H9 (cell line): ENCODE results near the gene ZNF564. TPM values are rescaled to one million over a fixed set of nuclear protein-coding genes. Genes with fewer than 3 reads are reported as not detected.

Experiments
- DNase-seq: peaks from one replicate; pipeline ENCODE4 v3.0.0-alpha.2; 2017
- H2AFZ ChIP-seq: one replicate; pipeline ENCODE4 v1.6.1; 2013; ENCODE audit warnings: mild to moderate bottlenecking, low read length, control low read depth, moderate library complexity
- H2AK5ac ChIP-seq: 2 replicates; pipeline ENCODE4 v1.6.1; 2013; ENCODE audit warnings: low read length, control low read depth, mixed read lengths; ENCODE audit not compliant: insufficient read length
- H2BK120ac ChIP-seq: one replicate; pipeline ENCODE4 v1.6.1; 2013; ENCODE audit warnings: low read depth, mild to moderate bottlenecking, low read length, control low read depth, inconsistent platforms; ENCODE audit not compliant: poor library complexity, severe bottlenecking
- H2BK12ac ChIP-seq: 2 replicates; pipeline ENCODE4 v1.6.1; 2013; ENCODE audit warnings: low read length, control low read depth, mixed read lengths, low read depth; ENCODE audit not compliant: insufficient read length
- H2BK15ac ChIP-seq: 2 replicates; pipeline ENCODE4 v1.6.1; 2013; ENCODE audit warnings: low read depth, low read length, control low read depth
- H2BK20ac ChIP-seq: one replicate; pipeline ENCODE4 v1.6.1; 2013; ENCODE audit warnings: low read depth, mild to moderate bottlenecking, low read length, control low read depth, inconsistent platforms; ENCODE audit not compliant: poor library complexity, severe bottlenecking
- H2BK5ac ChIP-seq: 2 replicates; pipeline ENCODE4 v1.6.1; 2013; ENCODE audit warnings: low read length, control low read depth, mixed read lengths; ENCODE audit not compliant: insufficient read length
- H3K14ac ChIP-seq: 2 replicates; pipeline ENCODE4 v1.6.1; 2013; ENCODE audit warnings: low read length, control low read depth; ENCODE audit not compliant: insufficient read depth
- H3K18ac ChIP-seq: 2 replicates; pipeline ENCODE4 v1.6.1; 2013; ENCODE audit warnings: low read depth, mild to moderate bottlenecking, mixed read lengths, low read length, control low read depth; ENCODE audit not compliant: insufficient read length
- H3K23ac ChIP-seq: 2 replicates; pipeline ENCODE4 v1.6.1; 2013; ENCODE audit warnings: low read length, control low read depth, mixed read lengths, low read depth; ENCODE audit not compliant: insufficient read length
- H3K23me2 ChIP-seq: 2 replicates; pipeline ENCODE4 v1.6.1; 2013; ENCODE audit warnings: low read depth, mild to moderate bottlenecking, mixed read lengths, low read length, control low read depth; ENCODE audit not compliant: insufficient read length, poor library complexity, severe bottlenecking
- H3K27ac ChIP-seq: 2 replicates; pipeline ENCODE4 v1.5.1; 2013; ENCODE audit warnings: low read length, control low read depth, mixed read lengths, low read depth; ENCODE audit not compliant: insufficient read length
- H3K27me3 ChIP-seq: 2 replicates; pipeline ENCODE4 v1.6.1; 2013; ENCODE audit warnings: low read length, control low read depth, inconsistent platforms; ENCODE audit not compliant: insufficient read depth
- H3K4ac ChIP-seq: 2 replicates; pipeline ENCODE4 v1.6.1; 2013; ENCODE audit warnings: low read depth, mild to moderate bottlenecking, control low read depth, inconsistent platforms, low read length, moderate library complexity
- H3K4me1 ChIP-seq: 2 replicates; pipeline ENCODE4 v1.6.1; 2013; ENCODE audit warnings: low read length, control low read depth, inconsistent platforms; ENCODE audit not compliant: insufficient read depth
- H3K4me2 ChIP-seq: 2 replicates; pipeline ENCODE4 v1.6.1; 2013; ENCODE audit warnings: low read length, control low read depth, mixed read lengths; ENCODE audit not compliant: insufficient read length, insufficient read depth
- H3K56ac ChIP-seq: 2 replicates; pipeline ENCODE4 v1.6.1; 2013; ENCODE audit warnings: low read depth, mild to moderate bottlenecking, mixed read lengths, low read length, control low read depth; ENCODE audit not compliant: insufficient read length
- H3K79me1 ChIP-seq: 2 replicates; pipeline ENCODE4 v1.6.1; 2013; ENCODE audit warnings: low read depth, mild to moderate bottlenecking, moderate library complexity, low read length, control low read depth, inconsistent platforms; ENCODE audit not compliant: insufficient read depth, poor library complexity, severe bottlenecking
- H3K79me2 ChIP-seq: 2 replicates; pipeline ENCODE4 v1.6.1; 2013; ENCODE audit warnings: low read length, control low read depth, inconsistent platforms; ENCODE audit not compliant: insufficient read depth
- H3K9ac ChIP-seq: 2 replicates; pipeline ENCODE4 v1.6.1; 2013; ENCODE audit warnings: low read length, control low read depth, mixed read lengths; ENCODE audit not compliant: insufficient read length; ENCODE audit errors: extremely low read depth
- H3K9me3 ChIP-seq: one replicate; pipeline ENCODE4 v1.6.1; 2013; ENCODE audit warnings: low read depth, low read length, inconsistent platforms; ENCODE audit not compliant: control insufficient read depth
- H3T11ph ChIP-seq: one replicate; pipeline ENCODE4 v1.6.1; 2013; ENCODE audit warnings: mild to moderate bottlenecking, low read length, control low read depth, inconsistent platforms
- H4K20me1 ChIP-seq: one replicate; pipeline ENCODE4 v1.6.1; 2013; ENCODE audit not compliant: control insufficient read depth, insufficient read length, insufficient read depth
- H4K5ac ChIP-seq: 2 replicates; pipeline ENCODE4 v1.6.1; 2013; ENCODE audit warnings: low read depth, mild to moderate bottlenecking, mixed read lengths, low read length, control low read depth; ENCODE audit not compliant: insufficient read length
- H4K8ac ChIP-seq: replicated peaks from 2 replicates; pipeline ENCODE4 v1.6.1; 2013; ENCODE audit warnings: low read length, control low read depth, mixed read lengths, low read depth; ENCODE audit not compliant: insufficient read length
- H4K91ac ChIP-seq: 2 replicates; pipeline ENCODE4 v1.6.1; 2013; ENCODE audit warnings: low read depth, mild to moderate bottlenecking, moderate library complexity, mixed read lengths, low read length, control low read depth; ENCODE audit not compliant: insufficient read length
- H3K27ac Mint-ChIP-seq, 3 experiments: 2 replicates in 2 of 3; 3 replicates in 1 of 3; pipeline ENCODE4 v1.8.0; 2020 to 2021; ENCODE audit warnings: mixed read lengths in 3 of 3, mild to moderate bottlenecking in 1 of 3, moderate library complexity in 1 of 3
- H3K27me3 Mint-ChIP-seq: 2 replicates; pipeline ENCODE4 v1.8.0; 2021; ENCODE audit warnings: low read depth, mild to moderate bottlenecking, moderate library complexity, mixed read lengths
- H3K36me3 Mint-ChIP-seq, 3 experiments: 2 replicates in 2 of 3; 3 replicates in 1 of 3; pipeline ENCODE4 v1.8.0; 2020 to 2021; ENCODE audit warnings: low read depth in 3 of 3, mixed read lengths in 3 of 3; ENCODE audit not compliant: insufficient read depth in 1 of 3
- H3K4me1 Mint-ChIP-seq, 2 experiments: 2 replicates each; pipeline ENCODE4 v1.8.0; 2020; ENCODE audit warnings: mixed read lengths in 2 of 2
- H3K4me3 Mint-ChIP-seq, 2 experiments: 2 replicates in 1 of 2; 3 replicates in 1 of 2; pipeline ENCODE4 v1.8.0; 2020 to 2021; ENCODE audit warnings: mild to moderate bottlenecking in 2 of 2, mixed read lengths in 2 of 2, moderate library complexity in 1 of 2
- H3K9me3 Mint-ChIP-seq, 2 experiments: 2 replicates in 1 of 2; 3 replicates in 1 of 2; pipeline ENCODE4 v1.8.0; 2020; ENCODE audit warnings: mild to moderate bottlenecking in 2 of 2, mixed read lengths in 2 of 2, moderate library complexity in 1 of 2
- CTCF ChIP-seq: fragments of 200-600 bp; sonication (generic); conservative IDR thresholded peaks from 3 replicates; pipeline ENCODE4 v1.8.0; 2021; ENCODE audit warnings: antibody characterized with exemption, mild to moderate bottlenecking
- WGBS: extraction: QIAGEN DNeasy Blood & Tissue Kit; methylation state at CpG from one replicate; pipeline ENCODE4 v1.1.7; 2013; ENCODE audit warnings: missing lambda C conversion rate, low lambda C conversion rate, mixed read lengths; ENCODE audit not compliant: insufficient read length; ENCODE audit errors: extremely low coverage; 5-methylcytosine and 5-hydroxymethylcytosine counted together
- total RNA-seq: library from RNA; stranded (reverse); gene quantifications from 2 replicates; pipeline ENCODE4 v1.2.1, GENCODE V29; 2021

Gene ZNF564
- total RNA-seq, 1 experiment from 2014 or later: 11.3 TPM

GRCh38 chr19:12564016-12564664 is 12.9 kb upstream of the ZNF564 start:
- H4K5ac ChIP-seq: no peak overlapping the region
- no peak overlapping the region for H2BK20ac ChIP-seq
- DNase-seq: peak; percentile 90
- H3K9ac ChIP-seq: no peak overlapping the region
- H3K4ac ChIP-seq: no peak overlapping the region
- no peak overlapping the region for H3T11ph ChIP-seq
- H3K18ac ChIP-seq: no peak overlapping the region
- WGBS: no CpG with 5 or more reads among the region's 19 CpGs
- no peaks in the 10 kb centered on the region for H3K79me2 ChIP-seq
- no peak overlapping the region for H3K27ac ChIP-seq
- H3K4me2 ChIP-seq: no peak overlapping the region
- no peaks in the 10 kb centered on the region for H3K23me2 ChIP-seq
- Mint-ChIP-seq H3K4me1 (peaks cover 2% of the 10 kb centered on the region in 2 experiments), H3K36me3 (no peaks in the 10 kb centered on the region), H3K9me3 (peaks cover 1 to 3% of the 10 kb centered on the region in 2 experiments; a peak in 3 of 5 replicates), H3K27me3 (peaks cover 5% of the 10 kb centered on the region), H3K4me3 (peak overlapping the region in 1 of 2 experiments; percentile 6; a peak in 1 of 5 replicates), H3K27ac (peak overlapping the region in 1 of 3 experiments; percentile 75; a peak in 1 of 7 replicates)
- no peaks in the 10 kb centered on the region for H3K79me1 ChIP-seq
- H2BK15ac ChIP-seq: no peak overlapping the region
- H3K14ac ChIP-seq: no peak overlapping the region
- peak; percentile 95 for TF ChIP-seq CTCF
- H2AFZ ChIP-seq: no peak overlapping the region
- no peaks in the 10 kb centered on the region for H3K27me3 ChIP-seq
- H3K4me1 ChIP-seq: no peaks in the 10 kb centered on the region
- H2BK12ac ChIP-seq: no peak overlapping the region
- no peak overlapping the region for H2BK5ac ChIP-seq
- H3K23ac ChIP-seq: no peak overlapping the region
- H4K91ac ChIP-seq: no peak overlapping the region
- H4K20me1 ChIP-seq: no peaks in the 10 kb centered on the region
- no peak overlapping the region for H4K8ac ChIP-seq
- H2AK5ac ChIP-seq: no peak overlapping the region
- H2BK120ac ChIP-seq: peak overlapping the region; percentile 28
- no peaks in the 10 kb centered on the region for H3K9me3 ChIP-seq
- no peak overlapping the region for H3K56ac ChIP-seq
